ENCODE results near the gene SETD5. TPM values are rescaled to one million over a fixed set of nuclear protein-coding genes. Genes with fewer than 3 reads are reported as not detected.
A peak's percentile ranks its signal among the peaks of the same experiment; 100 is the strongest.

The SETD5 gene
- total and polyA plus RNA-seq, 4 experiments from 2014 or later, result 8.4 to 142 (median 96.4) TPM

- peaks cover 0 to 9% of the 10 kb centered on the region in 2 donors for H3K36me3 Mint-ChIP-seq
- ChIA-PET POLR2A (ENCODE audit: partially characterized antibody) (no interaction called here), CTCF (ENCODE audit: partially characterized antibody) (no interaction called here)
- intact Hi-C loops (cut with micrococcal nuclease), result no loop called here
- H3K27me3 Mint-ChIP-seq, result peaks cover 11 to 20% of the 10 kb centered on the region in 2 donors
- no peaks in the 10 kb centered on the region for H3K36me3 ChIP-seq (ENCODE audit: insufficient read depth, low read length)
- peak overlapping the region in 1 of 7 donors; percentile 37 for H3K27ac Mint-ChIP-seq
- no peak overlapping the region for H3K4me3 Mint-ChIP-seq
- no peak overlapping the region for H3K4me3 ChIP-seq (ENCODE audit: low read length in 2 of 2)
- H3K4me1 ChIP-seq (ENCODE audit: insufficient read depth, low read length), result peaks cover 13% of the 10 kb centered on the region
- DNase-seq, result no peak
- H3K27ac ChIP-seq (ENCODE audit: low read depth, low read length), result no peak overlapping the region
- peaks cover 17% of the 10 kb centered on the region for H3K27me3 ChIP-seq (ENCODE audit: insufficient read depth, low read length)
- peaks cover 2 to 14% (median 5%) of the 10 kb centered on the region in 4 donors for H3K4me1 Mint-ChIP-seq
- no peaks in the 10 kb centered on the region for H3K9me3 Mint-ChIP-seq
- no peaks in the 10 kb centered on the region for H3K9me3 ChIP-seq (ENCODE audit: control insufficient read depth in 1 of 2, low read length in 2 of 2)
These were observed 100.6 kb downstream of the SETD5 start for GRCh38 chr3:9497821-9498565.

GRCh38 chr3:9498781-9499180 lies 101.4 kb downstream of the SETD5 start:
- peaks cover 15 to 20% of the 10 kb centered on the region in 2 donors for H3K27me3 Mint-ChIP-seq
- intact Hi-C loops (cut with micrococcal nuclease), result no loop called here
- ChIA-PET POLR2A (ENCODE audit: partially characterized antibody) (no interaction called here), CTCF (ENCODE audit: partially characterized antibody) (no interaction called here)
- H3K4me1 ChIP-seq (ENCODE audit: insufficient read depth, low read length), result peaks cover 13% of the 10 kb centered on the region
- DNase-seq, result no peak
- no peaks in the 10 kb centered on the region for H3K9me3 ChIP-seq (ENCODE audit: control insufficient read depth in 1 of 2, low read length in 2 of 2)
- H3K36me3 Mint-ChIP-seq, result peaks cover 0 to 9% of the 10 kb centered on the region in 2 donors
- H3K36me3 ChIP-seq (ENCODE audit: insufficient read depth, low read length), result no peaks in the 10 kb centered on the region
- H3K4me1 Mint-ChIP-seq, result peaks cover 2 to 14% (median 6%) of the 10 kb centered on the region in 4 donors
- H3K4me3 ChIP-seq (ENCODE audit: low read length in 2 of 2), result no peak overlapping the region
- H3K27ac Mint-ChIP-seq, result no peak overlapping the region
- no peak overlapping the region for H3K4me3 Mint-ChIP-seq
- no peak overlapping the region for H3K27ac ChIP-seq (ENCODE audit: low read depth, low read length)
- H3K27me3 ChIP-seq (ENCODE audit: insufficient read depth, low read length), result peaks cover 17% of the 10 kb centered on the region
- H3K9me3 Mint-ChIP-seq, result no peaks in the 10 kb centered on the region

- intact Hi-C loops (cut with micrococcal nuclease), result no loop called here
- CTCF ChIA-PET (ENCODE audit: partially characterized antibody), result interaction anchor here (2.8 kb wide), 1 partner anchor 14 kb away, joined by 8 read pairs; no protein-coding TSS in a partner anchor
- H3K4me1 Mint-ChIP-seq, result peaks cover 2 to 14% (median 6%) of the 10 kb centered on the region in 4 donors
These were observed 102.2 kb downstream of the SETD5 start for GRCh38 chr3:9499455-9500107.

GRCh38 chr3:9500108-9501050 lies 103.0 kb downstream of the SETD5 start:
- peak; percentile 44 to 61 (median 55) for DNase-seq
- H3K9me3 ChIP-seq (ENCODE audit: control insufficient read depth in 1 of 2, low read length in 2 of 2), result no peaks in the 10 kb centered on the region
- peaks cover 13% of the 10 kb centered on the region for H3K4me1 ChIP-seq (ENCODE audit: insufficient read depth, low read length)
- Mint-ChIP-seq H3K36me3 (no peaks in the 10 kb centered on the region), H3K9me3 (no peaks in the 10 kb centered on the region), H3K4me3 (peak overlapping the region in 5 of 8 donors; percentile 2 to 63 (median 36)), H3K27me3 (peaks cover 18 to 20% of the 10 kb centered on the region in 2 donors), H3K27ac (peak overlapping the region in 2 of 7 donors; percentile 52 to 59), H3K4me1 (peaks cover 2 to 14% (median 6%) of the 10 kb centered on the region in 4 donors)
- ChIA-PET POLR2A (ENCODE audit: partially characterized antibody) (no interaction called here), CTCF (ENCODE audit: partially characterized antibody) (interaction anchor here (2.1 to 2.8 kb wide), 2 partner anchors 8 to 15 kb away, joined by 8 to 14 read pairs; no protein-coding TSS in a partner anchor)
- no peaks in the 10 kb centered on the region for H3K36me3 ChIP-seq (ENCODE audit: insufficient read depth, low read length)
- no peak overlapping the region for H3K4me3 ChIP-seq (ENCODE audit: low read length in 2 of 2)
- intact Hi-C loops (cut with micrococcal nuclease), result no loop called here
- H3K27ac ChIP-seq (ENCODE audit: low read depth, low read length), result no peak overlapping the region
- peaks cover 17% of the 10 kb centered on the region for H3K27me3 ChIP-seq (ENCODE audit: insufficient read depth, low read length)

More at GRCh38 chr3:9499455-9500107, 102.2 kb downstream of the SETD5 start:
- H3K4me3 ChIP-seq (ENCODE audit: low read length in 2 of 2), result no peak overlapping the region
- Mint-ChIP-seq H3K9me3 (no peaks in the 10 kb centered on the region), H3K27me3 (peaks cover 15 to 20% of the 10 kb centered on the region in 2 donors), H3K27ac (peak overlapping the region in 1 of 7 donors; percentile 68), H3K36me3 (peaks cover 0 to 4% of the 10 kb centered on the region in 2 donors), H3K4me3 (peak overlapping the region in 1 of 8 donors; percentile 45)
- POLR2A ChIA-PET (ENCODE audit: partially characterized antibody), result no interaction called here
- H3K4me1 ChIP-seq (ENCODE audit: insufficient read depth, low read length), result peaks cover 13% of the 10 kb centered on the region
- no peak overlapping the region for H3K27ac ChIP-seq (ENCODE audit: low read depth, low read length)
- no peak for DNase-seq
- no peaks in the 10 kb centered on the region for H3K36me3 ChIP-seq (ENCODE audit: insufficient read depth, low read length)
- no peaks in the 10 kb centered on the region for H3K9me3 ChIP-seq (ENCODE audit: control insufficient read depth in 1 of 2, low read length in 2 of 2)
- peaks cover 17% of the 10 kb centered on the region for H3K27me3 ChIP-seq (ENCODE audit: insufficient read depth, low read length)

- intact Hi-C loops (cut with micrococcal nuclease), result no loop called here
- Histone ChIP-seq H3K9me3 (ENCODE audit: control insufficient read depth in 1 of 2, low read length in 2 of 2) (no peaks in the 10 kb centered on the region), H3K27me3 (ENCODE audit: insufficient read depth, low read length) (peaks cover 17% of the 10 kb centered on the region), H3K36me3 (ENCODE audit: insufficient read depth, low read length) (no peaks in the 10 kb centered on the region), H3K27ac (ENCODE audit: low read depth, low read length) (no peak overlapping the region), H3K4me1 (ENCODE audit: insufficient read depth, low read length) (peaks cover 13% of the 10 kb centered on the region), H3K4me3 (ENCODE audit: low read length in 2 of 2) (no peak overlapping the region)
- Mint-ChIP-seq H3K4me1 (peaks cover 2 to 14% (median 6%) of the 10 kb centered on the region in 4 donors), H3K27ac (no peak overlapping the region), H3K27me3 (peaks cover 18 to 20% of the 10 kb centered on the region in 2 donors), H3K4me3 (no peak overlapping the region), H3K9me3 (no peaks in the 10 kb centered on the region), H3K36me3 (no peaks in the 10 kb centered on the region)
- DNase-seq, result no peak
- ChIA-PET CTCF (ENCODE audit: partially characterized antibody) (interaction anchor here (0.9 to 2.8 kb wide), 5 partner anchors 9 to 226 kb away, joined by 3 to 14 read pairs (median 6); no protein-coding TSS in a partner anchor), POLR2A (ENCODE audit: partially characterized antibody) (no interaction called here)
These were observed 103.8 kb downstream of the SETD5 start for GRCh38 chr3:9501226-9501625.

- Histone ChIP-seq H3K36me3 (ENCODE audit: insufficient read depth, low read length) (no peaks in the 10 kb centered on the region), H3K9me3 (ENCODE audit: control insufficient read depth in 1 of 2, low read length in 2 of 2) (no peaks in the 10 kb centered on the region), H3K4me3 (ENCODE audit: low read length in 2 of 2) (no peak overlapping the region), H3K4me1 (ENCODE audit: insufficient read depth, low read length) (peaks cover 13% of the 10 kb centered on the region), H3K27me3 (ENCODE audit: insufficient read depth, low read length) (peaks cover 17% of the 10 kb centered on the region), H3K27ac (ENCODE audit: low read depth, low read length) (no peak overlapping the region)
- no peak overlapping the region for H3K27ac Mint-ChIP-seq
- peaks cover 2 to 14% (median 6%) of the 10 kb centered on the region in 4 donors for H3K4me1 Mint-ChIP-seq
- peak; percentile 51 to 64 (median 60) for DNase-seq
- H3K36me3 Mint-ChIP-seq, result no peaks in the 10 kb centered on the region
- intact Hi-C loops (cut with micrococcal nuclease), result loop anchor here (1.0 kb wide), 1 partner anchor 150 kb away; no protein-coding TSS in a partner anchor
- peaks cover 20 to 26% of the 10 kb centered on the region in 2 donors for H3K27me3 Mint-ChIP-seq
- ChIA-PET CTCF (ENCODE audit: partially characterized antibody) (interaction anchor here (0.6 to 3.8 kb wide), 15 partner anchors 8 to 1236 kb away, joined by 3 to 19 read pairs (median 6); partner anchors contain the start of genes EMC3 and MTMR14), POLR2A (ENCODE audit: partially characterized antibody) (no interaction called here)
- H3K4me3 Mint-ChIP-seq, result no peak overlapping the region
- H3K9me3 Mint-ChIP-seq, result no peaks in the 10 kb centered on the region
These were observed 105.9 kb downstream of the SETD5 start for GRCh38 chr3:9503283-9503682.
